Smooth muscle cell (in vitro differentiated cells): Measurements from ENCODE around the gene MMP17. TPM values are rescaled to one million over a fixed set of nuclear protein-coding genes. Genes with fewer than 3 reads are reported as not detected.

Source experiments
- DNase-seq: peaks from one replicate; lab custom pipeline; 2025; ENCODE audit not compliant: unreplicated experiment; lab: John Stamatoyannopoulos, UW
- H2AFZ ChIP-seq: fragments of 200-600 bp; sonication (generic); 2 replicates; pipeline ENCODE4 v1.6.0; 2016; ENCODE audit warnings: antibody characterized with exemption, low read depth, mild to moderate bottlenecking
- H3F3A ChIP-seq: fragments of 200-600 bp; sonication (generic); 2 replicates; pipeline ENCODE4 v1.6.0; 2017; ENCODE audit warnings: antibody characterized with exemption, low read depth
- H3K27ac ChIP-seq: fragments of 200-600 bp; sonication (generic); 2 replicates; pipeline ENCODE4 v1.5.1; 2016; ENCODE audit warnings: low read depth, mild to moderate bottlenecking
- H3K27me3 ChIP-seq: fragments of 200-600 bp; sonication (generic); 2 replicates; pipeline ENCODE4 v1.6.1; 2016; ENCODE audit warnings: low read depth, mild to moderate bottlenecking
- H3K36me3 ChIP-seq: fragments of 200-600 bp; sonication (generic); 2 replicates; pipeline ENCODE4 v1.5.1; 2016; ENCODE audit warnings: low read depth
- H3K4me1 ChIP-seq: fragments of 200-600 bp; sonication (generic); 2 replicates; pipeline ENCODE4 v1.5.1; 2016; ENCODE audit warnings: low read depth
- H3K4me2 ChIP-seq: fragments of 200-600 bp; sonication (generic); 2 replicates; pipeline ENCODE4 v1.6.0; 2016; ENCODE audit warnings: mild to moderate bottlenecking
- H3K4me3 ChIP-seq: fragments of 200-600 bp; sonication (generic); 2 replicates; pipeline ENCODE4 v1.5.1; 2016; ENCODE audit warnings: mild to moderate bottlenecking
- H3K79me2 ChIP-seq: fragments of 200-600 bp; sonication (generic); 2 replicates; pipeline ENCODE4 v1.6.0; 2016; ENCODE audit warnings: low read depth, mild to moderate bottlenecking
- H3K9ac ChIP-seq: fragments of 200-600 bp; sonication (generic); 2 replicates; pipeline ENCODE4 v1.6.0; 2016; ENCODE audit warnings: low read depth
- H3K9me3 ChIP-seq: fragments of 200-600 bp; sonication (generic); replicated peaks from 2 replicates; pipeline ENCODE4 v1.5.1; 2016; ENCODE audit warnings: low read depth
- H4K20me1 ChIP-seq: fragments of 200-600 bp; sonication (generic); 2 replicates; pipeline ENCODE4 v1.6.0; 2016; ENCODE audit warnings: low read depth
- WGBS: methylation state at CpG from one replicate; pipeline ENCODE4 v1.1.7; 2016; ENCODE audit warnings: low lambda C conversion rate; 5-methylcytosine and 5-hydroxymethylcytosine counted together
- polyA plus RNA-seq: library from polyadenylated mRNA; unstranded; fragments of >200 nt; fragmentation: Nextera tagmentation; extraction: Ambion mirVana; gene quantifications from 2 replicates; pipeline ENCODE4 v1.2.1, GENCODE V29; 2016
- total RNA-seq: library from RNA; depleted of rRNA; stranded (reverse); fragments of >200 nt; gene quantifications from 2 replicates; pipeline ENCODE4 v1.2.3, GENCODE V29; 2014
- TF ChIP-seq, protein P1 (sequence below): fragments of 200-600 bp; sonication (generic); IDR thresholded peaks from 2 replicates; pipeline ENCODE4 v1.5.1; 2017; ENCODE audit warnings: borderline replicate concordance, mild to moderate bottlenecking, antibody characterized with exemption; ENCODE audit not compliant: insufficient read depth, poor library complexity, severe bottlenecking

Gene MMP17
- total and polyA plus RNA-seq, 2 experiments from 2014 or later, result 1.3 to 1.6 TPM

- no peak for DNase-seq
- Histone ChIP-seq H3K36me3 (no peaks in the 10 kb centered on the region), H3K4me1 (peaks cover 11% of the 10 kb centered on the region), H3F3A (no peaks in the 10 kb centered on the region), H3K4me2 (no peak overlapping the region), H4K20me1 (no peaks in the 10 kb centered on the region), H3K79me2 (no peaks in the 10 kb centered on the region), H3K27me3 (peaks cover 44% of the 10 kb centered on the region), H3K27ac (no peak overlapping the region), H2AFZ (no peak overlapping the region), H3K9ac (no peak overlapping the region), H3K4me3 (no peak overlapping the region), H3K9me3 (no peaks in the 10 kb centered on the region)
- TF ChIP-seq, protein P1, sequence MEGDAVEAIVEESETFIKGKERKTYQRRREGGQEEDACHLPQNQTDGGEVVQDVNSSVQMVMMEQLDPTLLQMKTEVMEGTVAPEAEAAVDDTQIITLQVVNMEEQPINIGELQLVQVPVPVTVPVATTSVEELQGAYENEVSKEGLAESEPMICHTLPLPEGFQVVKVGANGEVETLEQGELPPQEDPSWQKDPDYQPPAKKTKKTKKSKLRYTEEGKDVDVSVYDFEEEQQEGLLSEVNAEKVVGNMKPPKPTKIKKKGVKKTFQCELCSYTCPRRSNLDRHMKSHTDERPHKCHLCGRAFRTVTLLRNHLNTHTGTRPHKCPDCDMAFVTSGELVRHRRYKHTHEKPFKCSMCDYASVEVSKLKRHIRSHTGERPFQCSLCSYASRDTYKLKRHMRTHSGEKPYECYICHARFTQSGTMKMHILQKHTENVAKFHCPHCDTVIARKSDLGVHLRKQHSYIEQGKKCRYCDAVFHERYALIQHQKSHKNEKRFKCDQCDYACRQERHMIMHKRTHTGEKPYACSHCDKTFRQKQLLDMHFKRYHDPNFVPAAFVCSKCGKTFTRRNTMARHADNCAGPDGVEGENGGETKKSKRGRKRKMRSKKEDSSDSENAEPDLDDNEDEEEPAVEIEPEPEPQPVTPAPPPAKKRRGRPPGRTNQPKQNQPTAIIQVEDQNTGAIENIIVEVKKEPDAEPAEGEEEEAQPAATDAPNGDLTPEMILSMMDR, result no peak
- 84% methylated on average over 22 of the region's 31 CpGs for WGBS
Observed at GRCh38 chr12:131832321-131833231, 4.4 kb downstream of the MMP17 start.

DNA sequence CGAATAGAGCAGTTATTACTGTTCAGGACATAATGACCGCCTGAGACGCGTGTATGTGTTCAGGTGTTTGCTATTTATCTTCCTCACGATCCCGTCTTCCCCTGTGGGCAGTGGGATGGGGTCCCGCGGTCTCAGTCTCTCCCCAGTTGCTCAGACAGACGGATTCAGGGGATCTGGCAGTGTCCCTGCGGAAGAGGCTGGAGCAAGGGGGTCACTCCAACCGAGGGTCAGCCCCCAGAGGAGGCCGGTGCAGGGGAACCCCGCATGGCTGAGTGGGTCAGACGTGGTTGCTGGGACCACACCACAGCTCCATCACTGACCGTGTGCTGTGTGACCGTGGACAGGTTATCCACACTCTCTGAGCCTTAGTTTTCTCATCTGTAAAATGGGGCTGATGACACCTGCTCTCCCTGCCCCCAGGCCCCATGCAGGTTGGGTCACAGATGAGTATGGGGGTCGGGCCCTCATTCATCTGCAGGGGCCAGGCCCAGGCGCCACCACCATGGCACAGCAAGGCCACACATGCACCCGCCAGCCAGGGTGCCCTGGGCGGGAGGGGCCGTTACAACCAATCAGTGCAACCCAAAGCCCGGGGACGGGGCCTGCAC is 5.2 kb downstream of the MMP17 start:
- no peak overlapping the region for H3K4me3 ChIP-seq
- H3K9ac ChIP-seq, result no peak overlapping the region
- H4K20me1 ChIP-seq, result no peaks in the 10 kb centered on the region
- H3K27ac ChIP-seq, result no peak overlapping the region
- H3F3A ChIP-seq, result no peaks in the 10 kb centered on the region
- H3K36me3 ChIP-seq, result no peaks in the 10 kb centered on the region
- no peaks in the 10 kb centered on the region for H3K79me2 ChIP-seq
- H3K4me1 ChIP-seq, result peaks cover 11% of the 10 kb centered on the region
- H2AFZ ChIP-seq, result no peak overlapping the region
- no peaks in the 10 kb centered on the region for H3K9me3 ChIP-seq
- H3K4me2 ChIP-seq, result no peak overlapping the region
- DNase-seq, result no peak
- WGBS, result 92% methylated on average over 23 of the region's 23 CpGs
- TF ChIP-seq, protein P1, result no peak
- peaks cover 38% of the 10 kb centered on the region for H3K27me3 ChIP-seq

DNA sequence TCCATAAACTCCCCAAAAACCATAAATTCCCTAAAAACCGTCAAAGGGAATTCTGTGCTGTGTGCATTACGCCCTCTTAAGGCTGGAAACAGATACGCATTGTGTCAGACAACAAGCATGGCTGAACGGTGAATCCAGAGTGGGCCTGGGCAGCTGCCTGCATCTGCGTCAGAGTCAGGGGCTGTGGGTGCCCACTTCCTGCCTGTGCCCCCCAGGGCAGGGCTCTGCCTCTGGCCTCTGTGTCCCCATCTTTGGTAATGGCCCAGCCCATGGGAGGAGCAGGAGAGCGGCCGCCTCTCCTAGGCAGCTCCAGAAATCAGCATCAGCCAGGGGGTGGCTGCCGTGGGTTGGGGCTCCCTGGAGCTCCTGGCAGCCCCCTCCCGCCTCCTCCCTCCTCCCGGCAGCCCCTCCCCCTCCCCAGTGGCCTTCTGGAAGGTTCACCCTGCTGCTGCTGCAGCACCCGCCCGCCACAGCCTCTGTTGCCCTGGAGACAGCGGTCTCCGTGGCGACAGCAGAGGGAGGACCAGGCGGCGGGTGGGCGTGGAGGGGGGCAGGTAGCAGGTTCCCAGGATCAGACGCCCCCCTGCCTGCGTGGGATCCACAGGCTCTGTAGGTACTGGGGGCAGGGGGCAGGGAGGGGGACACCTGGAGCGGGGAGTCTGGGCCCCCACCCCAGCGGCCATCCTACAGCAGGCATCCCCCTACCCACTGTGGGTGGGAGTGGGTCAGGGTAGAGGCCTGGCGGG is 5.9 kb downstream of the MMP17 start:
- TF ChIP-seq, protein P1, result peak; percentile 18
- H3K36me3 ChIP-seq, result no peaks in the 10 kb centered on the region
- H3K4me1 ChIP-seq, result peaks cover 8% of the 10 kb centered on the region
- H3K79me2 ChIP-seq, result no peaks in the 10 kb centered on the region
- H3F3A ChIP-seq, result no peaks in the 10 kb centered on the region
- no peak overlapping the region for H3K27ac ChIP-seq
- no peak overlapping the region for H2AFZ ChIP-seq
- H3K9me3 ChIP-seq, result no peaks in the 10 kb centered on the region
- no peak overlapping the region for H3K4me3 ChIP-seq
- no peak overlapping the region for H3K4me2 ChIP-seq
- no peak for DNase-seq
- WGBS, result 86% methylated on average over 17 of the region's 23 CpGs
- no peaks in the 10 kb centered on the region for H4K20me1 ChIP-seq
- H3K27me3 ChIP-seq, result peaks cover 32% of the 10 kb centered on the region
- H3K9ac ChIP-seq, result no peak overlapping the region
